ENCODE results near the gene USP4.
"Not testable (repeated sequence)": the region's sequence is repeated elsewhere in the genome, so short reads cannot be mapped to it uniquely, and the experiment has no call there.

Gene USP4

DNA sequence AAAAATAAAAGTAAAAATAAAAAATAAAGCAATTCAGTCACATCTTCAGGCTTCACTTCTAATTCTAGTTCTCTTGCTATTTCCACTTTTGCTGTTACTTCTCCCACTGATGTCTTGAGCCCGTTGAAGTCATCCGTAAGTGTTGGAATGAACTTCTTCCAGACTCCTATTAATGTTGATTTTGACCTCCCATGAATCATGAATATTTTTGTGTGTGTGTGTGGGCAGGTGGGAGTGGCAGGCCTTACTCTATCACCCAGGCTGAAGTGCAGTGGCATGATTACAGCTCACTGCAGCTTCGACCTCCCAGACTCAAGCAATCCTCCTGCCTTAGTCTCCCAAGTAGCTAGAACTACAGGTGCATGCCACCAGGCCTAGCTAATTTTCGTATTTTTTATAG lies 10.7 kb downstream of the USP4 start:
- Histone ChIP-seq H3K27ac (no peak overlapping the region), H3K36me3 (peaks cover 65 to 100% (median 82%) of the 10 kb centered on the region in 3 donors)
- intact Hi-C loops (cut with DNase I; ENCODE audit: low total_unique reads): no loop called here

DNA sequence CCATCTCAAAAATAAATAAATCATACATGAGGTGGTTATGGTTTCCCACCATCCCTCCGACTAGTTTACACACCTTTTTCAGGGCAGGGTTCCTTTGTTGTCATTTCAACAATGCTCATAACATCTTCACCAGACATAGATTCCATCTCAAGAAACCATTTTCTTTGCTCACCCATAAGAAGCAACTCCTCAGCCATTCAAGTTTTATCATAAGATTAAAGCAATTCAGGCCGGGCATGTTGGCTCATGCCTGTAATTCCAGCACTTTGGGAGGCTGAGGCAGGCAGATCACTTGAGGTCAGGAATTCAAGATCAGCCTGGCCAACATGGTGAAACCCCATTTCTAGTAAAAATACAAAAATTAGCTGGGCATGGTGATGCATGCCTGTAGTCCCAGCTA lies 11.5 kb downstream of the USP4 start:
- H3K4me1 ChIP-seq; intact Hi-C loops (cut with DNase I; ENCODE audit: low total_unique reads); H3K4me3 ChIP-seq; H3K9me3 ChIP-seq; DNase-seq; H3K27ac ChIP-seq; H3K27me3 ChIP-seq: not testable (repeated sequence)
- H3K36me3 ChIP-seq: peaks cover 68 to 100% (median 81%) of the 10 kb centered on the region in 3 donors

More for the DNA sequence above, 10.7 kb downstream of the USP4 start:
- Histone ChIP-seq H3K27me3 (no peaks in the 10 kb centered on the region), H3K9me3 (no peaks in the 10 kb centered on the region), H3K4me3 (no peak overlapping the region), H3K4me1 (no peaks in the 10 kb centered on the region)
- TF ChIP-seq, protein P1, sequence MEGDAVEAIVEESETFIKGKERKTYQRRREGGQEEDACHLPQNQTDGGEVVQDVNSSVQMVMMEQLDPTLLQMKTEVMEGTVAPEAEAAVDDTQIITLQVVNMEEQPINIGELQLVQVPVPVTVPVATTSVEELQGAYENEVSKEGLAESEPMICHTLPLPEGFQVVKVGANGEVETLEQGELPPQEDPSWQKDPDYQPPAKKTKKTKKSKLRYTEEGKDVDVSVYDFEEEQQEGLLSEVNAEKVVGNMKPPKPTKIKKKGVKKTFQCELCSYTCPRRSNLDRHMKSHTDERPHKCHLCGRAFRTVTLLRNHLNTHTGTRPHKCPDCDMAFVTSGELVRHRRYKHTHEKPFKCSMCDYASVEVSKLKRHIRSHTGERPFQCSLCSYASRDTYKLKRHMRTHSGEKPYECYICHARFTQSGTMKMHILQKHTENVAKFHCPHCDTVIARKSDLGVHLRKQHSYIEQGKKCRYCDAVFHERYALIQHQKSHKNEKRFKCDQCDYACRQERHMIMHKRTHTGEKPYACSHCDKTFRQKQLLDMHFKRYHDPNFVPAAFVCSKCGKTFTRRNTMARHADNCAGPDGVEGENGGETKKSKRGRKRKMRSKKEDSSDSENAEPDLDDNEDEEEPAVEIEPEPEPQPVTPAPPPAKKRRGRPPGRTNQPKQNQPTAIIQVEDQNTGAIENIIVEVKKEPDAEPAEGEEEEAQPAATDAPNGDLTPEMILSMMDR (IDR thresholded peaks at IDR 0.05): no peak
- no peak for DNase-seq

DNA sequence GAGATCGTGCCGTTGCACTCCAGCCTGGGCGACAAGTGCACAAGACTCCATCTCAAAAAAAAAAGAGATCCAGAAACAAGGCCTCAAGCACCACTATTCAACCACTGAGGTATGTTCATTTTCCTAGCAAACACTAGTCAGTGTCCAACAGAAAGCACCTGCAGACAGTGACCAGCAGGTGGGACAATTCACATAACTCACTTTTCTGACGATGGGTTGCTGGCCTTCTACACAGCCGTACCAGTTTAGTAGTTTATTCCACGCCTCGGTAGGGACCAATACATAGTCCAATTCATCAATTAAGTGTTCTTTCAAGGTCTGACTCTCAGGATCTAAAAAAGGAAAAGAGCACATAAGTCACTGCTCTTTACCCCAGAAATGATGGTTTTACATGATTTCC lies 12.4 kb downstream of the USP4 start:
- Histone ChIP-seq H3K4me1 (no peaks in the 10 kb centered on the region), H3K4me3 (no peak overlapping the region), H3K9me3 (no peaks in the 10 kb centered on the region), H3K27me3 (no peaks in the 10 kb centered on the region), H3K36me3 (peaks cover 62 to 99% (median 85%) of the 10 kb centered on the region in 3 donors), H3K27ac (no peak overlapping the region)
- intact Hi-C loops (cut with DNase I; ENCODE audit: low total_unique reads): no loop called here
- DNase-seq: no peak
- TF ChIP-seq, protein P1 (IDR thresholded peaks at IDR 0.05): no peak

DNA sequence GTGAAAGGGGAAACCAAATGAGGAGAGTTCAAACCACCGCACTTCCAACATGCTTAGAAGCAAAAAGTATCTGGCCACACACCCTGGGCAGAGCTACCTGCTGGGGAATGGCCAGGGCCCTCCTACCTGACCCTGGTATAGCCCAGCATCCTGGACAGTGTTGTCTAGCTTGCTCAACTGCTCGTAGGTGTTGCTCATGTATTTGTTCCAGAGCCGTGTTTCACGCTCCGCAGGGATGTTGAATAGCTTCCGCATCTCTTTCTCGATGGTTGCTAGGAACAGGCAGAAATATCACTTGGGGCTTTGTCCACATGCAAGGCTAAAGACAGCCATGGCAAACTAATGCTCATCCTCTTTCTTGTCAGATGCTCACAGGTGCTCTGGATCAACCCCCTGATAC lies 15.1 kb downstream of the USP4 start:
- no peaks in the 10 kb centered on the region for H3K27me3 ChIP-seq
- no peak overlapping the region for H3K4me3 ChIP-seq
- no peaks in the 10 kb centered on the region for H3K4me1 ChIP-seq
- H3K36me3 ChIP-seq: peaks cover 67 to 99% (median 81%) of the 10 kb centered on the region in 3 donors
- TF ChIP-seq, protein P1 (IDR thresholded peaks at IDR 0.05): no peak
- H3K27ac ChIP-seq: no peak overlapping the region
- no peaks in the 10 kb centered on the region for H3K9me3 ChIP-seq
- DNase-seq: no peak
- intact Hi-C loops (cut with DNase I; ENCODE audit: low total_unique reads): no loop called here

DNA sequence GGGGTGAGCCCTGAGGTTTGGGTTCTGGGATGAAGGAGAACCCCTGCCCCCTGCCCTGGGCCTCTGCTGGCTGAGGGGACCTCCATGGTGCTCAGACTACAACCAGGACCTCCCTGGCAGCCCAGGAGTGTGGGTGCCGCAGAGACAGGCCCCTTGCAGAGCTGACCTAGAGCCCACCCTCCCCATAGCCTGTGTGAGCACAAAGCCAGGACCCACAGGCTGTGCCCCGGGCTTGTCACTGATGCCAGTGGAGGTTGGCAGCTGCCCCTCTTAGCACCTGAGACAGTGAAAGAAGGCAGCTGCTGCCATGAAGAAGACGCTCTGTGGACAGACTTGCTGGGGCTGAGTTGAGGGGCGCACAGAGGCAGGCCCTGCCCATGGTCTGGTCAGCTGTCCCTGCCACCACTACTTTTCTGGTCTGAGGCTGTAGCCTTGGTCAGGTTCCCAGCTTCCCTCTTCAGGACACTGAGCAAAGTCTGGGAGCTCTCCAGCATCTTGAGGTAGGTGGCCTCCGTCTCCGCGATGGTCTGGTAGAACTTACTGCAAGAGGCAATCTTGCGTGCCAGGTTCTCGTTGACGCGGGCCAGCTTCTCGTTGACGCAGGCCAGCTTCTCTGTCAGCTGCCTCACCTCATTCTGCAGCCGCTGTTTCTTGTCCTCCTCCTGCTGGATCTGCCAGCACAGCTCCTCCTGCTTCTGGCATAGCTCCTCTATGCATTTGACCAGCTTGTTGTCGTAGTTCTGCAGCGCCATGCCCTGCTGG lies 23.0 kb downstream of the USP4 start:
- peaks cover 40 to 94% (median 75%) of the 10 kb centered on the region in 3 donors for H3K36me3 ChIP-seq
- peaks cover 0 to 6% (median 0%) of the 10 kb centered on the region in 4 donors for H3K4me1 ChIP-seq
- intact Hi-C loops (cut with DNase I; ENCODE audit: low total_unique reads): no loop called here
- no peak for DNase-seq
- no peak overlapping the region for H3K4me3 ChIP-seq
- H3K27ac ChIP-seq: no peak overlapping the region
- no peaks in the 10 kb centered on the region for H3K9me3 ChIP-seq
- no peaks in the 10 kb centered on the region for H3K27me3 ChIP-seq
- TF ChIP-seq, protein P1 (IDR thresholded peaks at IDR 0.05): no peak

DNA sequence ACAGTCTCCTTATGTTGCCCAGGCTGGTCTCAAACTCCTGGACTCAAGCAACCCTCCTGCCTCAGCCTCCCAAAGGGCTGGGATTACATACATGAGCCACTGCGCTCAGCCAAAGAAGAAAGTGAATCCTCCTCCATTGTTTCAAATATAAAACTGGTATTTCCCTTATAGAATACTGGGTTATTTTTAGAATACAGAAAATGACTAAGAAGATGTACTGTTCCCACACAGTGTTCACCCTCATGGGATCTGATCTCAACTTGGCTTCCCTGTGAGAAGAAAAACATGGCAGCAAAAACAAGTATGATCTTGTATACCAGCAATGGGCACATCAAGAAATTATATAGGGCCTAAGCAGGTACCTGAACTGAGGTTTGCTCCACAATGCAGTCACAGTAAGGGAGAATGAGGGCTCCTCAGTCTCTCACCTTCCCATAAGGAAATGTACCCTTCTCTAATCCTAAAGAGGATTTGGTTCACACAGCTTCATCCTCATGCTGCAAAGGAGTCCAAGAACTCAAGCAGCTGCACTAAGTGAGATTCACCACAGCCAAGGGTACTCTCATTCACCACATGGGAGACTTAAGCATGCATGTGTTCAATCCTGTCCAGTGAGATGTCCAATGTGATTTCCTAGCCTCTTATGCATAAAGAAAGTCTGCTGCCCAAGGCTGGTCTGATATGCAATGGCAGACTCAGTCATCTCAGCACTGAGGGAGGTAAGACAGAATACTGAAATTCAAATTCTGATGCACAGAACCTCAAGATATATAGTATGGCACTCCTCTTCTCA lies 25.8 kb downstream of the USP4 start:
- DNase-seq: no peak
- H3K36me3 ChIP-seq: peaks cover 43 to 94% (median 78%) of the 10 kb centered on the region in 3 donors
- no peaks in the 10 kb centered on the region for H3K27me3 ChIP-seq
- no peak overlapping the region for H3K4me3 ChIP-seq
- H3K27ac ChIP-seq: no peak overlapping the region
- peaks cover 0 to 6% (median 0%) of the 10 kb centered on the region in 4 donors for H3K4me1 ChIP-seq
- no peaks in the 10 kb centered on the region for H3K9me3 ChIP-seq
- TF ChIP-seq, protein P1 (IDR thresholded peaks at IDR 0.05): no peak
- intact Hi-C loops (cut with DNase I; ENCODE audit: low total_unique reads): no loop called here
